Fibroblast of gingiva (primary cell): ENCODE measurements around the gene GALNT15.

Experiments
- DNase-seq: peaks from one replicate; pipeline ENCODE4 v3.0.0-alpha.2; 2011; ENCODE audit warnings: low read depth

GALNT15 gene

DNA sequence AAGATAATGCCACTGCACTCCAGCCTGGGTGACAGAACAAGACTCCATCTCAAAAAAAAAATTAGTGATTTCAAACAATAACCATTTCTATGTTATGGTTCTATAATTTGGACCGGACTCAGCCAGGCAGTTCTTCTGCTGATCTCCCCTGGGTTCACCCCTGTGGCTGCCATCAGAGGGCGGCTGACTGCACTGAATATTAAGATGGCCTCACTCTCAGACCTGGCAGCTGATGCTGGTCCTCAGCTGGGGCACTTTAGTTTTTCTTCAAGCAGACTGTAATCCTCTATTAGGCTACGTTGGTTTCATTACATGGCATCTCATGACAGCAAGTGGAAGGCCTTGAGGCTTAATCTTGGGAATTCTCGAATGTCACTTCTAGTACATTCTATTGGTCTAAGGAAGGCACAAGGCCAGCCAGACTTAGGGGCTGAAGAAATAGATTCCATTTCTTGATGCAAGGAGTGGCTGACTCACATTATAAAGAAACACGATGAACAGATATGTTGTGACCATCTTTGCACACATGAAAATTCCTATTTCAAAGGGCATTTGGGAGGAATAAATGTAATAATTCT lies 12.8 kb downstream of the GALNT15 start:
- DNase-seq, result peak; percentile 84

DNA sequence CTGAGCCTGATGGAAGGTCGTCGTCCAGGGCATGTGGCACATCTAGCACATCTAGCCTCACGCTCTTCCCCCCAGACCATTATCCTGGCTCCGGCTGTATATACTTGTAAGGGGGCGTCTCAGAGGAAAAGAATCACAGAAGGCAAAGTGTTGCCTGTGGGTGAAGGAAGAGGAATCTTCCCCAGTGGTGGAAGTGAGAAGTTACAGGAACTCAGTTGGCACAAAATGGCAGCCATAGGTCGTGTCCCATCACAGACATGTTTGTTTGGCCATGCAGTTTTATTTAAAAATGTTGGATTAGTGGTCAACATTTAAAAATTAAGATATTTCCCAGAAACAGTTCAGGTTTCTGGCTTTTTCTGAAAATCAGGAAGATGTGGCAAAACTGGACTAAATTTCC lies 13.6 kb downstream of the GALNT15 start:
- DNase-seq, result no peak

DNA sequence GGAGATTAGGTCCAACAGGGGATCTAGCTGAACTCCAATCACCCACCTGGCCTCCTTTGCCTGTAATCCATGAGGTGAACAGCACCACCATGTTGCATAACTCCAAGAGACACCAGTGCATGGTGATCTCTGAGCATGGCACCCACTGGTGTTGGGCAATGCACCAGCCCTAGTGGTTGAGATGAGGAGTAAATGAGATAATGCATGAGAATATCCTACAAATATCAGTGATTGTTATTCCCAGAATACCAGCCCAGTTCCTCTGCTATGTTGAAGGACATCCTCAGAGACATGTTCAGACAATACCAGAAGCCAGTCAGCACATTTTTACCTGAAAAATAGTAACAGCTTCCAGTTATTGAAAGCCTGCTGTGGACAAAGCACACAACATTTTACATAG lies 14.7 kb downstream of the GALNT15 start:
- no peak for DNase-seq

DNA sequence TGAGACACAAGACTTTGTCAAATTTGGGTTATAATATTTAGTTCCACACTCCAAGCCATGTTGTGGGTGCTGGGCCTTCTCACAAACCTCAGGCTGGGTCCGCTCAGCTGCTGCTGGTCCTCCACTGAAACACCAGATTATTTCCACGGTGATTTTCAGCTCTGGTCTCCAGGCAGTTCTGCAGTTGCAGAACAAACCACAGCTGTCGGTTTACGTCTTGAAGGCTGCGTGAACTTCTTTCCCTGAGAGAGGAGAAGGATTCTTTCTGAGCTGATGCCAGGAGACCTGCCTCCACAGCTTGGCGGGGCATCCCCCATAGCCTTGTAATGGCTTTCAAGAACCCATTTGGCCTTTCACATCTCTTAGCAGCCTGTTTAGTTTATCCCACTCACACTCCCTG lies 16.2 kb downstream of the GALNT15 start:
- DNase-seq, result no peak

DNA sequence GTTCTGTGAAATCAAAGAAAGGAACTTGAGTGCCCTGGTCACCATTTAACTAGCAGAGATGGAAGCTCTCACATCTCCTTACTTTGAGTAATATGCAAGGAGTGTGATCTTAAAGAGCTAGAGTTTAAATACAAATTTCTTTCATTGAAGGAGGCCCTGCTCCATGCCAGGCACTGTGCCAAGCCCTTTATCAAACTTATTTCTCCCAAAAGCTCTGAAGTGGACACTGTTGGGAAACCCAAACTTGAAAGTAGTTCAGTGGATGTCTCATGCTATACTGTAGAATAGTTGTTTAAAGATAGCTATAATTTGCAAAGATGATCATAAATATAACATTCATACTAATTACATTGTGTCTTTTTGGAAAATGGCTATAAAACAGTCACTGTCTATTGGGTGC lies 17.1 kb downstream of the GALNT15 start:
- DNase-seq, result no peak

DNA sequence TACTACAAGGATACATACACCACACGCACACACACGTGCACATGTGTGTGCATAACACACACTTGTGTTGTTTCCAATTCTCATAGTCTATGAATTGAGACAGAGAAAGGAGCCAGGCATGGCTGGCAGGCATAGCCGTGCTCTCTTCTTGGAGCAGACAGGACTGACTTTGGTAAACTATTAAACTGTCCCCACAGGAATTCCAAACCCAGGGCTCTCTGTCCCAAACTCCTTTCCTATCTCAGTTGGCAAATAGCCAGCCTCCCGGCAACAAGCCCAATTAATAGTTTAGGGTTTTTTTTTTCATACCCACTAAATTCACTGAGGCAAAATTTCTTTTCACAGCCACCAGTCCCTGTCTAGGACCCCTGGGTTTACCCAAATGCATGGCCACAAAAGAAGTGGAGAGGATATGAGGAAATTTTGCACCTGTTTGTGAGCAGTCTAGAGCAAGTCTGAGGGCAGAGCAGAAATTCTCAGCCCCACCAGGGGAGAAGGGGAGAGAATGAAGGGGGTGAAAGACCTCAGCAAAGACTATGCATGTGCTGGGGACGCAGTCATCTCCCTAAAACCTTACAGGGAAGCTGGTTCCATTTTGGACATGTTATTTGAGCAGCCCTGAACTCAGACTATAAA lies 17.8 kb downstream of the GALNT15 start:
- no peak for DNase-seq

DNA sequence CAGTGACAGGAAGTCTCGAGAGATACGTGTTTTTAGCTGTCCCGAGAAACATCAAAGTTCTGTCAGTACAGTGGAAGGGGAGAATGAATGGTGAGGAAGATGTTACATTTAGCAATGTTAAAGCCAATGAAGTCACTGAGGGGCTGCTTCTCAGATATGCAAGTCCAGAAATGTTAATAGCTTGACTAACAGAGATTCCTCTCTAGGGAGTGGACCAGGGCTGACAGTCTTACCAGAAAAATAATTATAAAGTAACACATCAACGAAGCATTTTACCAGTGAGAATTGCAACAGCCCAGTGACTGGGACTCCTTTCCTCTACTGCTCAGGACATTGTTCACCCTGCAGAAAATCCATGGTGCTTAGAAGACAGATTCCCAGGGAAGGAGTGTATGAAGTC lies 23.9 kb downstream of the GALNT15 start:
- DNase-seq, result no peak

DNA sequence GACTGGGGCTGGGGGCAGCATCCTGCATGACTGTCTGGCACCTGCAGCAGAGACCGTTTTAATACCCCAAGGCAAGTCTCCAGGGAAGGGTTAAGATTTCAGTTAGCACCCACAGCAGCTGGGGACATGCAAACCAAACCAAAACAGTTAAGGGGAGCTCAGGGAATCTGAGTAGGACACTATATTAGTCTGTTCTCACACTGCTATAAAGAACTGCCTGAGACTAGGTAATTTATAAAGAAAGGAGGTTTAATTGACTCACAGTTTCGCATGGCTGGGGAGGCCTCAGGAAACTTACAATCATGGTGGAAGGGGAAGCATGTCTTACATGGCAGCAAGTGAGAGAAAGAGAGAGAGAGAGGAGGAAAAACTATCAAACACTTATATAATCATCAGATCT lies 25.3 kb downstream of the GALNT15 start:
- no peak for DNase-seq

DNA sequence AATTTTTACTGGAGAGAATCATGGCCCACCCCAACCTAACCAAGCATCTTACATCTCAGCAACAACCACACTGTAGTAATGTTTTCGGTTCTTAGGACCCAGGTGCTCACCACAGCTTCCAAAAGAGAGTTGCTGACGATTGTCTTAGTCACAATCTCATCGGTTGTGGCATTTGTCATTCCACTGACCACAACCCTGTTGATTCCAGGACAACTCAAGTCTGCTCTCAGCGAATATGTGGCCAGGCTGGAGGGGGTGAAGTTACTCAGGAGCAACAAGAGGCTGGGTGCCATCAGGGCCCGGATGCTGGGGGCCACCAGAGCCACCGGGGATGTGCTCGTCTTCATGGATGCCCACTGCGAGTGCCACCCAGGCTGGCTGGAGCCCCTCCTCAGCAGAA lies 25.9 kb downstream of the GALNT15 start:
- DNase-seq, result no peak

DNA sequence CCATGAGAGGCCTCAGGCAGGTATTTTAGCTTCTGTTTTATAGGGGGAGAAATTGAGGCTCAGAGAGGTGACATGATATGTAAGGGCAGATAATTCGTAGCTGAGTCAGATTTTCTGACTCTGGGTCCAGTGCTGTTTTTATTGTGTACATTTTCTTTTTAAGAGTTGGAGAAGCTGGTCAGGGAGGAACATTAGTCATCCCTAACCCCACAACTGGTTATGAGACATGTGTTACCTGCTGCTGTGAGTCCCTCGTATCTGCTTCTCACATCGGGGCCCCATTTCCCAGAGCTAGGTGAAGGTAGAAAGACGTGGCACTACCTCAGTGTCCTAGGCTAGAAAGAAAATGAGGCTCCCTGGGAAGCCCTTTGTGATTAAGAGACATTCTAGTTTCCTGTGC lies 28.6 kb downstream of the GALNT15 start:
- no peak for DNase-seq

DNA sequence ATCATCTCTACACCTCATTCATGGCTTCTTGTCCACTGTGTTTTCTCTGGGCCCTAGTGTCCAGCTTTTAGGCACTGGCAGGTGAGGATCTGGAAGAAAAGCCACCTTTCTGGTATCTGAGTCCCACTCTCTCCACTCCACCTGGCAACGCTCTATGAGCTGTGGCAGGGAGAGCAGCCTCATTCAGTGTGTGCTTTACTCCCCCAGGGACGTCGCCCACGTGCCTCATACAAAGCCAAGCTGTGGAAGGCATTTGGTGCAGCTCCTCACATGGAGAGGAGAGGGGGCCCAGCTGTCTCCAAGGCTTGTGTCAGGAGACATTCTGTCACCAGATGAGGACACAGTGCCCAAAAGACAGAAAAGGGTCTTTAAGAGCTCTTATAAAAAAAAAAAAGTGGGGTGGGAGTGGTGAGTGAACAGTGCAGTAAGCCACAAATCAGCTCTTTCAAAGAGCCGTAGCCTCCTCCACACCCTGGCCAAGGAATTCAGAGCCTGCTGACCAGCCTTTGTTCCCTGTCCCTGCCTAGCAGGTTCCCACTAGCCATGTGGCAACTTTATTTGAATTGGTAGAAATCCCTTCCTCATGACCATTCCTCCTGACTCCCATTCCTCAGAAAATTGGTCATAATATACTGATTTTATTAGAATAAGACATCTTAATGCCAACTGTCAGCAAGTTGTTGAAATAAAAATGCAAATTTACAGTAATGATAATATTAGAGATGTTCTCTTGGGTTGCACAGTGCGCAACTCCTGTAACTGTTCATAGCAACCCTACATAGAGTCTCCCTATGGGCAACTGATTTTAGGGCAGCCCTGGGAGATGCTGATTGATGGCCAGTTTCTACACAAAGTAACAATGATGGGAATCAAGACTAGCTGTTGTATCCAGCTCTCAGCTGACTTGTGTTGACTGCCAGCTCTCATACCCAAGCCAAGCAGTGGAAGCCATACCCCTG lies 29.5 kb downstream of the GALNT15 start:
- no peak for DNase-seq

DNA sequence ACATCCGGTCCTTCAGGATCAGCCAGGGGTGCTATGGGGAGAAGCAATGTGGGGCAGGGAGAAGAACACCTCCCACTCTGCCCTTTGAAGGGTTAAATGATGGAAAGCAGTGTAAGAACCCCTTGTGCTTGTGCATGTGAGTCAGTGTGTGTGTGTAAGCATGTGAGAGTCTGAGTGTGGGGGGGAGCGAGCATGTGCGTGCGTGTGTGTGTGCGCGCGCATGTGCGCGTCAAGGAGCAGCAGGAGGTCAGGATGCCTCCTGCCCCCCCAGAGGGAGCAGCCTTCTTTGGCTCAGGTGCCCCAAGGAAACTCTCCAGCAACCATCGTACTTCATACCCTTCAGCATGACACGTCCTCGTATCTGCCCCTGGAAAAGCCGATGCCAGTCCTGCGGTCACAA lies 30.3 kb downstream of the GALNT15 start:
- DNase-seq, result no peak

DNA sequence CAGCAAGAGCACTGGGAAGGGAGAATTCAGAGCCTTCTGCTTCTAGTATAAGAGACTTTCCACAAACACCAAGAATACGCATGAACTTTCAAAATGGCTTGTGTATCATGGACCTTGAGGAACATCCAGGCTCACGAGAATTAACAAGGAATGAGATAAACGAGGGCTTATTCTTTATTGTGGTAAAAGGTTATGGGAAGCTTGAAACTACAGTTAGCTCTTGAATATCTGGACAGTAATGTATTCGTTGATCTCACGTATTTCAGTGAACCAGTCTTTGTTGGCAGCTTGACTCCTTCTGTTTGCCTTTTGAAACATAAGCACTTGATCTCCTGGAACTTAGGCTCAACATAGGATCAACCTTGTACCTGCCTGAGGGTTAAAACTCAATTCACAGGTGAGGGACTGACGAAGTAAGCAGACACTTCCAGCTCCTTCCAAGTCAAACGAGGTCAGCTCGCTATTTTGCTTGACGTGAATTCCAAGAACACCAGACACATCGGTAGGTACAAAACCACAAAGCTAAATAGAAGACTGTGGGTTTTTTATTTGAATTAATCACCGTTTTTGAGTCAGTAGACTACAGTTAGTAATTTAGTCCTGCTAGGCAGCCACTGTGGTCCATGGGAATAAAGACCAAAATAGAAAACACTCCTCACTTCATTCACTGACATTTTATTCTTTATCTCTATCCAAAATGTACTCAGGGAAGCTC lies 30.8 kb downstream of the GALNT15 start:
- DNase-seq, result no peak

DNA sequence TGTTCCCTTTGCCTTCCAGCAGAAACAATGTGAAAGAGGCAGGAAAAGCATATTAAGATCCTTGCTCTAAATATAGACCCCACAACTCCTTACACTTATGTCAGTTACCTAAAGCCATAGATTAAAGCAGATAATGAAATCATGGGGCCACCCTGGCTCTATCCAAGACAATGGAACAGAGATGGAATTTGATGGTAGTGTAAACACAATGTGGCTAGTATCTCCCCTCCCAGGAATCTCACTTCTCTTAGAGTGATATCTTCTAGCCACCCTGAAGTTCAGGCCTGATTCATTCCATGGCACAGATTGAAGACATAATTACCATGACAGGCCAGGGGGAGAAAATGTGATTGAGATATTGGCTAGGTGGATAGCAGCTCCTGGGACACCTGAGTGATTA lies 32.6 kb downstream of the GALNT15 start:
- DNase-seq, result no peak

DNA sequence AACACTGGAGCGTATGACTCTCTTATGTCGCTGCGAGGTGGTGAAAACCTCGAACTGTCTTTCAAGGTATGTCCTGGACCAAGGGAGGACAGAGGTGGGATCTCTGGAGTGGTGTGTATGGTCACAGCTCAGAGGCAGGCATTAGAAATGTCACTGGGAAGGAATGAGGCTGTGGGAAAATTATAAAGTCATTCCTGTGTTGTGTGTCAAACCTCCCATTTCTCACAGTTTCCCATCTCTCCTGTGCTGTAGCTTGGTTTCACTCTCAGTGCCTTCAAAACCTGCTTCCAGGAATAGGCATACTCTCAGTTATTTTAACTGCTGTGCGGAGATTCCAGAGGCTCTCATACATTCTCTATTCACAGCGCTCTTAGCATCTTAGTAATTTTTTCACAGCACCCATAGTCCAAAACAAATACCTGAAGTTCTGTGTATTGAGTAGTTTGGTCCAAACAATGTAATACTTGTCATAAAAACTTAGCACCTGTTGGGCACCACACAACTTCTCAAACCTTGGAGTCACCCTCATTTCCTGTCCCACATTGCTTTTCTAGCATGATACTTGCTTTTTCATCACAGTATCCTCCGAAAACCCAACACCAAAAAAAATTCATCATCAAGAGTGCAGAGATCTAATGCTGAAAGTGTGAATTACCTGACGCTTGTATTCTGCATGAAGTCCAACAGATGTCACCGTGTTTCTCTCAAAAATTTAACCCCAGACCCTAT lies 36.9 kb downstream of the GALNT15 start:
- DNase-seq, result no peak

DNA sequence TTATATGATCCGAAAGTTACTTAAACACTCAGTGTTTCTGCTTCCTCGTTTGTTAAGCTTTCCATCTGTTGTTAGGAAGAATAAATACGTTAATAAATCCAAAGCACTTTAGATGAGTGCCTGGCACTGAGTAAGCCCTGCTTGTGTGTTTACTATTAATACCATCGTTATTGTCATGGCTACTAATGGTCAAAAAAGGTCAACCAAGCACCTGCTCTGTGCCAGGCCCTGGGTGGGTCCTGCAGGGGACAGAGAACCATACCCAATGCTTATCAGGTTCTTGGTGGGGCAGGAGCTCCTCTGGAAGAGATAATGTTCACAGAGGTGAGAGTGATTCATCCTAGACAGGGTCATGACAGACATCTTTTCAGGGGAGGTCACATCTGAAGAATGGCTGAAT lies 39.9 kb downstream of the GALNT15 start:
- DNase-seq, result no peak

DNA sequence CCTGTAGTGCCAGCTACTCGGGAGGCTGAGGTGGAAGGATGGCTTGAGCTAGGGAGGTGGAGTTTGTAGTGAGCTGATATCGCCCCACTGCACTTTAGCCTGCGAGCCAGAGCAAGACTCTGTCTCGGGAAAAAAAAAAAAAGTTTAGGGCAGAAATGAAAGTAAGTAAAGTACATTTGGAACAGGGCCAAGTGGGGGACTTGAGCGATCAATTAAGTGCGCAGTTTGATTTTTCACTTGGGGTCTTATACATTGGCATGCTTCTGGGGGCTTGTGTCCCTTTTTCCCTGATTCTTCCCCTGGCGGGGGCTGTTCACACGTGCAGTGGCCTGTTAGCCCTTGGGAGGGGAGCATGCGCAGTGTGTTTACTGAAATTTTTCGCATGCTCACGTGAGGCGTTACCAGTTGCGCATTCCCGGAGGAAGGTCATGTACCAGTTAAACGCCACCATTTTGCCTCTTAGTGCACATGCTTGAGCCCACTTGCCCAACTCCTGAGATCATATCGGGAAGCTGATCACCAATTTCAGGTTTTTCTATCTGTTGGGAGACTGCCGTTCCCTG lies 42.0 kb downstream of the GALNT15 start:
- DNase-seq, result no peak

DNA sequence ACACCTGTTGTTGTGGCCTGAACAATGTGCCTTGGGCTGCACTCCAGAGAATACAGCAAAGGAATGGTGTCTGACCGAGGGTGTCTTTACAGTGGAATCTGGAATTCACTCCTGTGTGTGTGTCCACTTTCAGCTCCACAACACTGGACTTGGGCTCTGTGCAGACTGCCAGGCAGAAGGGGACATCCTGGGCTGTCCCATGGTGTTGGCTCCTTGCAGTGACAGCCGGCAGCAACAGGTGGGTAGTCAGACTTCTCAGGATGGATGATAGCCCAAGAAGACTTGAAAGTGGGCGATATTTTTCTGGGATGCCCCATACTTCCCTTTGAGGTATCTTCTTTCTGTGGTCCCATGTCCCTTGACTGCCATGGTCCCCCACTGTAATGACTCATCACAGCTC lies 45.3 kb downstream of the GALNT15 start:
- no peak for DNase-seq

DNA sequence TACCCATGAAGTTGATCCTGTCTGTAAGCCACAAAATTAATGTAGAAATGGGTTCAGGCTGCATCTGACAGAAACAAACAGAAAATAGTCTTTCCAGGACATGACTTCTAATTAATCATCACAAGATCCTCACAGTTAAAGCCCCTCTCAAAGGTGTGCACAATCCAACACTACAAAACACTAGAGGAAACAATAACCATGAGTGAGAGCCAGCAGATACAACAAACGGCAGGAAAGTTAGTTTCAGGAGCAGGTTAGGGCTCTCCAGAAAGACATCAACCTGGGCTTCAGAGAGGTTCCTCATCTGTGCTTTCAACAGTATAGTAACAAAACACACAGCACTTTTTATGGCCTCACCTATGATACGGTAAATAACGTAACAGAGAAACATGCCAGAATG lies 47.5 kb downstream of the GALNT15 start:
- no peak for DNase-seq

DNA sequence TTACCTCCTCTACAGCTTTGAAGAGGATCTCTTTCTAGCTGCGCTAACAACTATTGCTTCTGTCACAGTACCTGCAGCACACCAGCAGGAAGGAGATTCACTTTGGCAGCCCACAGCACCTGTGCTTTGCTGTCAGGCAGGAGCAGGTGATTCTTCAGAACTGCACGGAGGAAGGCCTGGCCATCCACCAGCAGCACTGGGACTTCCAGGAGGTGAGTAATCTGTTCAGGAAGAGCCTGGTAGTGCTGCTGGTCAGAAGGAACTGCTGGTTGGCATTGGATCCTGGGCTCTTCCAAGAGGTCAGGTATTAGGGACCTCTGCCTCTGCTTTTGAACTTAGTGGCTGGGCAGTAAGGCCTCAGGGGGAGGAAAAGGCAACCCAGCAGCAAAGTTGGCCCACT lies 48.1 kb downstream of the GALNT15 start:
- no peak for DNase-seq

DNA sequence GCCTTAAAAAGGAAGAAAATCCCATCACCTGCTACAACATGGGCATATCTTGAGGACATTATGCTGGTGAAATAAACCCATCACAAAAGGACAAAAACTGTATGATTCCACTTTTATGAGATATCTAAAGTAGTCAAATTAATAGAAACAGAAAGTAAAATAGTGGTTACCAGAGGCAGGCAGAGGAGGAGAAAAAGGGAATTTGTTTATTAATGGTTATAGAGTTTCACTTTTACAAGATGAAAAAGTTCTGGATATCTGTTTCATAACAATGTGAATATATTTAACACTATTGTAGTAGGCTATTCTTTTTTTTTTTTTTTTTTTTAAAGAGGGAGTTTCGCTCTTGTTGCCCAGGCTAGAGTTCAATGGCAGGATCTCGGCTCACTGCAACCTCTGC lies 49.8 kb downstream of the GALNT15 start:
- no peak for DNase-seq

DNA sequence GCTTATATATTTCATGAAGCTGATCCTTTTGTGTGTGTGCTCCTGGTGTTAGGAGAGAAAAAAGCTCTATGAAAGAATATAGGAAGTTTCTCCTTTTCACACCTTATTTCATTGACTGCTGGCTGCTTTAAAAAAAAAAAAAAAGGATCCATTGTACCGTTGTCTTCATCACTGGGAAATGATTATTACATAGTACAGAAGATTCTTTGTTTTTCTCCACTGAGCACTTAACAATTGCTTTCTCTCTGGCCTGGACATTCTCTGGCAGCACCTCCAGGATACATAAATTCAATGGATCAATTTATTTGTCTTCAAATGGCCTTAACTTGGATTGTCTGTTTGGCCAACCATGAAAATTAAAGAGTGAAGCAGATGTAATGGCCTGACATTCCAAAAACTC lies 53.1 kb downstream of the GALNT15 start:
- no peak for DNase-seq
